ENCODE measurements around the gene SERPINB6. TPM values are rescaled to one million over a fixed set of nuclear protein-coding genes. Genes with fewer than 3 reads are reported as not detected.

SERPINB6 gene
- total RNA-seq, 1 experiment from 2014 or later: 39.0 TPM

GRCh38 chr6:2938004-2938631 is 33.2 kb downstream of the SERPINB6 start:
- H2BK120ac ChIP-seq (ENCODE audit: low read depth, low read length, poor library complexity, severe bottlenecking): no peak overlapping the region
- no CpG with 5 or more reads among the region's 16 CpGs for WGBS (ENCODE audit: extremely low coverage, insufficient read length, low lambda C conversion rate)
- no peaks in the 10 kb centered on the region for H3K79me1 ChIP-seq (ENCODE audit: insufficient read depth, low read depth, low read length, poor library complexity, severe bottlenecking)
- H2BK15ac ChIP-seq (ENCODE audit: low read depth, low read length): no peak overlapping the region
- H4K5ac ChIP-seq (ENCODE audit: insufficient read length, low read depth, low read length): no peak overlapping the region
- H2BK20ac ChIP-seq (ENCODE audit: low read depth, low read length, poor library complexity, severe bottlenecking): no peak overlapping the region
- no peak overlapping the region for H3K23ac ChIP-seq (ENCODE audit: insufficient read length, low read depth, low read length)
- H3K79me2 ChIP-seq (ENCODE audit: insufficient read depth, low read length): no peaks in the 10 kb centered on the region
- no peaks in the 10 kb centered on the region for H3K23me2 ChIP-seq (ENCODE audit: insufficient read length, low read depth, low read length, poor library complexity, severe bottlenecking)
- no peak overlapping the region for H3K9ac ChIP-seq (ENCODE audit: extremely low read depth, insufficient read length, low read length)
- H4K91ac ChIP-seq (ENCODE audit: insufficient read length, low read depth, low read length): no peak overlapping the region
- peaks cover 11% of the 10 kb centered on the region in 2 experiments; a peak in 3 of 5 replicates for H3K9me3 Mint-ChIP-seq
- no peak overlapping the region for H4K8ac ChIP-seq (replicated peaks; ENCODE audit: insufficient read length, low read depth, low read length)
- no peak for DNase-seq
- H3K18ac ChIP-seq (ENCODE audit: insufficient read length, low read depth, low read length): no peak overlapping the region
- H3K4me2 ChIP-seq (ENCODE audit: insufficient read depth, insufficient read length, low read length): no peak overlapping the region
- no peaks in the 10 kb centered on the region for H3K27me3 ChIP-seq (ENCODE audit: insufficient read depth, low read length)
- H2AK5ac ChIP-seq (ENCODE audit: insufficient read length, low read length): no peak overlapping the region
- TF ChIP-seq, protein P1, sequence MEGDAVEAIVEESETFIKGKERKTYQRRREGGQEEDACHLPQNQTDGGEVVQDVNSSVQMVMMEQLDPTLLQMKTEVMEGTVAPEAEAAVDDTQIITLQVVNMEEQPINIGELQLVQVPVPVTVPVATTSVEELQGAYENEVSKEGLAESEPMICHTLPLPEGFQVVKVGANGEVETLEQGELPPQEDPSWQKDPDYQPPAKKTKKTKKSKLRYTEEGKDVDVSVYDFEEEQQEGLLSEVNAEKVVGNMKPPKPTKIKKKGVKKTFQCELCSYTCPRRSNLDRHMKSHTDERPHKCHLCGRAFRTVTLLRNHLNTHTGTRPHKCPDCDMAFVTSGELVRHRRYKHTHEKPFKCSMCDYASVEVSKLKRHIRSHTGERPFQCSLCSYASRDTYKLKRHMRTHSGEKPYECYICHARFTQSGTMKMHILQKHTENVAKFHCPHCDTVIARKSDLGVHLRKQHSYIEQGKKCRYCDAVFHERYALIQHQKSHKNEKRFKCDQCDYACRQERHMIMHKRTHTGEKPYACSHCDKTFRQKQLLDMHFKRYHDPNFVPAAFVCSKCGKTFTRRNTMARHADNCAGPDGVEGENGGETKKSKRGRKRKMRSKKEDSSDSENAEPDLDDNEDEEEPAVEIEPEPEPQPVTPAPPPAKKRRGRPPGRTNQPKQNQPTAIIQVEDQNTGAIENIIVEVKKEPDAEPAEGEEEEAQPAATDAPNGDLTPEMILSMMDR (conservative IDR thresholded peaks at IDR 0.05): no peak
- H3K14ac ChIP-seq (ENCODE audit: insufficient read depth, low read length): no peak overlapping the region
- peaks cover 11 to 14% of the 10 kb centered on the region in 2 experiments for H3K4me1 Mint-ChIP-seq
- no peak overlapping the region for H3T11ph ChIP-seq (ENCODE audit: low read length)
- no peak overlapping the region for H3K4me3 Mint-ChIP-seq
- H3K27ac ChIP-seq (ENCODE audit: insufficient read length, low read depth, low read length): no peak overlapping the region
- no peak overlapping the region for H2AFZ ChIP-seq (ENCODE audit: low read length)
- H3K9me3 ChIP-seq (ENCODE audit: control insufficient read depth, low read depth, low read length): no peaks in the 10 kb centered on the region
- no peaks in the 10 kb centered on the region for H4K20me1 ChIP-seq (ENCODE audit: control insufficient read depth, insufficient read depth, insufficient read length)
- H2BK12ac ChIP-seq (ENCODE audit: insufficient read length, low read depth, low read length): no peak overlapping the region
- no peak overlapping the region for H3K4ac ChIP-seq (ENCODE audit: low read depth, low read length)
- H3K27ac Mint-ChIP-seq: peak overlapping the region in 1 of 3 experiments; percentile 41; a peak in 1 of 7 replicates
- no peaks in the 10 kb centered on the region; the same call in 1 of the 2 replicates for H3K27me3 Mint-ChIP-seq (ENCODE audit: low read depth)
- peaks cover 5 to 9% (median 7%) of the 10 kb centered on the region in 3 experiments; a peak in 4 of 7 replicates for H3K36me3 Mint-ChIP-seq (ENCODE audit: insufficient read depth in 1 of 3, low read depth in 3 of 3)
- H3K4me1 ChIP-seq (ENCODE audit: insufficient read depth, low read length): no peaks in the 10 kb centered on the region
- H2BK5ac ChIP-seq (ENCODE audit: insufficient read length, low read length): no peak overlapping the region
- H3K56ac ChIP-seq (ENCODE audit: insufficient read length, low read depth, low read length): no peak overlapping the region

All from H9 (cell line).